ENCODE data around the gene NOB1. TPM values are rescaled to one million over a fixed set of nuclear protein-coding genes. Genes with fewer than 3 reads are reported as not detected.

NOB1 gene
- total and polyA plus RNA-seq, 2 donors from 2014 or later: 34.9 to 50.4 TPM

DNA sequence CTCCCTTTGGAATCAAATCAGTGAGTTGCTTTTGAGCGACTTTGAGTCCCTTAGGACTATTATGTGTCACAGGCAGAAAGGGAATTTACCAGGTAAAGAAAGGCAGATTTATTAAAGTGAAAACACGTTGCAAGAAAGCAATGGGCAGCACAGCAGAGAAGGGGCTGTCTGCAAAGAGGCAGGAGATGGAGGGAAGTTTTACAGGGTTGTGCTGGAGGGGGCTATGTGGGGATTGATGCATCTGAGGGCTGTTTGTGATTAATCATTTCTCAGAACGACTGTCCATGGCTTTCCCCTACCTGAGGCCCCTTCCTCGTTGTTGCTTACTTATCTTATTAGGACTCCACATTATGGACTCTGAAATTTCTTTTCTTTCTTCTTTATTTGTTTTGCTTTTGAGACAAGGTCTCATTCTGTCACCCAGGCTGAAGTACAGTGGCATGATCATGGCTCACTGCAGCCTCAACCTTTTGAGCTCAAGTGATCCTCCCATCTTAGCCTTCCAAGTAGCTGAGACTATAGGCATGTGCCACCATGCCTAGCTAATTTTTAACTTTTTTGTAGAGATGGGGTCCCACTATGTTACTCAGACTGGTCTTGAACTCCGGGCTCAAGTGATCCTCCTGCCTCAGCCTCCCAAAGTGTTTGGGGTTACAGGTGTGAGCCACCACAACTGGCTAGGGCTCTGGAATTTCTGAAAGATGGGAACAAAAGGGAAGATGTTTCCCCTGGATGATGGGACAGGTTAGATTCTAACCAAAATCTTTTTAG, 12.9 kb upstream of the NOB1 start:
- intact Hi-C loops (cut with DNase I): no loop called here
- Histone ChIP-seq H3K9ac (ENCODE audit: low read length in 3 of 3) (no peak overlapping the region), H3K27me3 (ENCODE audit: control insufficient read depth, insufficient read depth, low read length) (no peaks in the 10 kb centered on the region), H3K9me3 (ENCODE audit: control insufficient read depth in 2 of 3, insufficient read depth in 1 of 3, low read length in 3 of 3) (no peaks in the 10 kb centered on the region), H3K4me3 (ENCODE audit: low read length in 3 of 3) (no peak overlapping the region), H3K4me1 (ENCODE audit: control insufficient read depth in 2 of 3, insufficient read depth in 2 of 3, low read depth in 1 of 3, low read length in 3 of 3) (peaks cover 0 to 10% (median 8%) of the 10 kb centered on the region in 3 donors), H3K27ac (ENCODE audit: low read depth in 2 of 2, low read length in 2 of 2) (no peak overlapping the region), H3K36me3 (ENCODE audit: control insufficient read depth in 2 of 3, insufficient read depth in 3 of 3, low read length in 3 of 3) (no peaks in the 10 kb centered on the region)
- FAIRE-seq (no peak), DNase-seq (no peak)
- TF ChIP-seq, protein P1, sequence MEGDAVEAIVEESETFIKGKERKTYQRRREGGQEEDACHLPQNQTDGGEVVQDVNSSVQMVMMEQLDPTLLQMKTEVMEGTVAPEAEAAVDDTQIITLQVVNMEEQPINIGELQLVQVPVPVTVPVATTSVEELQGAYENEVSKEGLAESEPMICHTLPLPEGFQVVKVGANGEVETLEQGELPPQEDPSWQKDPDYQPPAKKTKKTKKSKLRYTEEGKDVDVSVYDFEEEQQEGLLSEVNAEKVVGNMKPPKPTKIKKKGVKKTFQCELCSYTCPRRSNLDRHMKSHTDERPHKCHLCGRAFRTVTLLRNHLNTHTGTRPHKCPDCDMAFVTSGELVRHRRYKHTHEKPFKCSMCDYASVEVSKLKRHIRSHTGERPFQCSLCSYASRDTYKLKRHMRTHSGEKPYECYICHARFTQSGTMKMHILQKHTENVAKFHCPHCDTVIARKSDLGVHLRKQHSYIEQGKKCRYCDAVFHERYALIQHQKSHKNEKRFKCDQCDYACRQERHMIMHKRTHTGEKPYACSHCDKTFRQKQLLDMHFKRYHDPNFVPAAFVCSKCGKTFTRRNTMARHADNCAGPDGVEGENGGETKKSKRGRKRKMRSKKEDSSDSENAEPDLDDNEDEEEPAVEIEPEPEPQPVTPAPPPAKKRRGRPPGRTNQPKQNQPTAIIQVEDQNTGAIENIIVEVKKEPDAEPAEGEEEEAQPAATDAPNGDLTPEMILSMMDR (IDR thresholded peaks at IDR 0.05; ENCODE audit: borderline replicate concordance, extremely low read depth, insufficient read depth): no peak

DNA sequence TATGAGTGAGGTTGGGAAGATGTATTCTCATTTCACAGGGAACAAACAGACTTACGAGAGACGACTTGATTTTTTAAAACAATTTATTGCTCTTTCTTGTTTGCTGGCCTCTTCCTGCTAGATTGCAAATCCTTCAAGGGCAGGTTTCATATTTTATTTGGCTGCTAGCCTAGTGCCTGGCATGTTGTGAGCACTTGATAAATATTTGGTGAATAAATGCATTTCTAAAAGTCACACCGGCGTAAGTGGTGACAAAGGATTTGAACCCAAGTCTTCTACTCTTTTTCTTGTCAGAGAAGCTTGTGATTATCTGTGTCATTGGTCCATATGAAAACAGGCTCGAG, 8.8 kb upstream of the NOB1 start:
- Histone ChIP-seq H3K27ac (ENCODE audit: low read depth in 2 of 2, low read length in 2 of 2) (peak overlapping the region in 1 of 2 donors; percentile 59), H3K4me3 (ENCODE audit: low read length in 3 of 3) (peak overlapping the region; percentile 83 to 99 (median 95)), H3K9me3 (ENCODE audit: control insufficient read depth in 2 of 3, insufficient read depth in 1 of 3, low read length in 3 of 3) (no peaks in the 10 kb centered on the region), H3K9ac (ENCODE audit: low read length in 3 of 3) (peak overlapping the region in 2 of 3 donors; percentile 67 to 98), H3K36me3 (ENCODE audit: control insufficient read depth in 2 of 3, insufficient read depth in 3 of 3, low read length in 3 of 3) (no peaks in the 10 kb centered on the region), H3K4me1 (ENCODE audit: control insufficient read depth in 2 of 3, insufficient read depth in 2 of 3, low read depth in 1 of 3, low read length in 3 of 3) (peaks cover 3 to 11% (median 7%) of the 10 kb centered on the region in 3 donors), H3K27me3 (ENCODE audit: control insufficient read depth, insufficient read depth, low read length) (no peaks in the 10 kb centered on the region)
- peak in 1 of 5 donors; percentile 13 for DNase-seq
- intact Hi-C loops (cut with DNase I): no loop called here
- TF ChIP-seq, protein P1 (IDR thresholded peaks at IDR 0.05; ENCODE audit: borderline replicate concordance, extremely low read depth, insufficient read depth): no peak
- no peak for FAIRE-seq

- no peaks in the 10 kb centered on the region for H3K36me3 ChIP-seq (ENCODE audit: control insufficient read depth in 2 of 3, insufficient read depth in 3 of 3, low read length in 3 of 3)
- intact Hi-C loops (cut with DNase I): no loop called here
- peak overlapping the region; percentile 83 to 99 (median 95) for H3K4me3 ChIP-seq (ENCODE audit: low read length in 3 of 3)
- TF ChIP-seq, protein P1 (IDR thresholded peaks at IDR 0.05; ENCODE audit: borderline replicate concordance, extremely low read depth, insufficient read depth): no peak
- DNase-seq (peak in 3 of 5 donors; percentile 38 to 74 (median 68)), FAIRE-seq (no peak)
- H3K9ac ChIP-seq (ENCODE audit: low read length in 3 of 3): peak overlapping the region; percentile 67 to 98 (median 92)
- no peaks in the 10 kb centered on the region for H3K27me3 ChIP-seq (ENCODE audit: control insufficient read depth, insufficient read depth, low read length)
- H3K4me1 ChIP-seq (ENCODE audit: control insufficient read depth in 2 of 3, insufficient read depth in 2 of 3, low read depth in 1 of 3, low read length in 3 of 3): peaks cover 3 to 11% (median 7%) of the 10 kb centered on the region in 3 donors
- peak overlapping the region; percentile 59 to 76 for H3K27ac ChIP-seq (ENCODE audit: low read depth in 2 of 2, low read length in 2 of 2)
- no peaks in the 10 kb centered on the region for H3K9me3 ChIP-seq (ENCODE audit: control insufficient read depth in 2 of 3, insufficient read depth in 1 of 3, low read length in 3 of 3)
Measured at GRCh38 chr16:69762814-69763598, 8.3 kb upstream of the NOB1 start.

All from kidney (tissue), 14 donors.